ENCODE data around the gene OR6C76.

DNA sequence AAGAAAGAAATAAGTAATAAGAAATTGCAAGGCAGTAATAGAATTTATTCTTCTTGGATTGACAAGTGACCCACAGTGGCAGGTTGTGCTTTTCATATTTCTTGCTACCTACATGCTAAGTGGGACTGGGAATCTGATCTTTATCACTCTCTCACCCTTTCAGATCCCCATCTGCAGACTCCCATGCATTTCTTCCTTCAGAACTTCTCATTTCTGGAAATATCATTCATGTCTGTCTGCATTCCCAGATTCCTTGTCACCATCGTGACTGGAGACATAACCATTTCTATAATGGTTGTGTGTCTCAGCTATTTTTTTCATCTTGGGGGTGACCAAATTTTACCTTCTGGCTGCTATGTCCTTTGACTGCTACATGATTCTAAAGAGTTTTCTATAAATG is 29.7 kb upstream of the OR6C76 start:
- TF ChIP-seq, protein P1, sequence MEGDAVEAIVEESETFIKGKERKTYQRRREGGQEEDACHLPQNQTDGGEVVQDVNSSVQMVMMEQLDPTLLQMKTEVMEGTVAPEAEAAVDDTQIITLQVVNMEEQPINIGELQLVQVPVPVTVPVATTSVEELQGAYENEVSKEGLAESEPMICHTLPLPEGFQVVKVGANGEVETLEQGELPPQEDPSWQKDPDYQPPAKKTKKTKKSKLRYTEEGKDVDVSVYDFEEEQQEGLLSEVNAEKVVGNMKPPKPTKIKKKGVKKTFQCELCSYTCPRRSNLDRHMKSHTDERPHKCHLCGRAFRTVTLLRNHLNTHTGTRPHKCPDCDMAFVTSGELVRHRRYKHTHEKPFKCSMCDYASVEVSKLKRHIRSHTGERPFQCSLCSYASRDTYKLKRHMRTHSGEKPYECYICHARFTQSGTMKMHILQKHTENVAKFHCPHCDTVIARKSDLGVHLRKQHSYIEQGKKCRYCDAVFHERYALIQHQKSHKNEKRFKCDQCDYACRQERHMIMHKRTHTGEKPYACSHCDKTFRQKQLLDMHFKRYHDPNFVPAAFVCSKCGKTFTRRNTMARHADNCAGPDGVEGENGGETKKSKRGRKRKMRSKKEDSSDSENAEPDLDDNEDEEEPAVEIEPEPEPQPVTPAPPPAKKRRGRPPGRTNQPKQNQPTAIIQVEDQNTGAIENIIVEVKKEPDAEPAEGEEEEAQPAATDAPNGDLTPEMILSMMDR (conservative IDR thresholded peaks at IDR 0.05; ENCODE audit: low read length), result no peak
- TF ChIP-seq EZH2phosphoT487 (IDR thresholded peaks at IDR 0.05; ENCODE audit: borderline replicate concordance, low read depth, low read length), result no peak

Data from OCI-LY7 (cell line).